DND-41 (cell line): ENCODE results near the gene SLC22A17.

ENCODE experiments used
- ATAC-seq: fragments of 200-7000 bp; cut with Tn5 transposase; 3 replicates; pipeline ENCODE4 v1.9.1; 2021; ENCODE audit warnings: low read depth; ENCODE audit not compliant: insufficient read depth
- DNase-seq: peaks from one replicate; pipeline ENCODE4 v3.0.0-alpha.2; 2020
- H2AFZ ChIP-seq: 2 replicates; pipeline ENCODE4 v1.6.0; 2012; ENCODE audit warnings: low read depth, low read length
- H3K27ac ChIP-seq: 2 replicates; pipeline ENCODE4 v1.5.1; 2012; ENCODE audit warnings: low read length, inconsistent platforms
- H3K27me3 ChIP-seq: fragments of 200-600 bp; sonication (generic); 2 replicates; pipeline ENCODE4 v1.6.0; 2012; ENCODE audit warnings: low read length, mild to moderate bottlenecking, inconsistent platforms; ENCODE audit not compliant: insufficient read depth, poor library complexity
- H3K36me3 ChIP-seq: 2 replicates; pipeline ENCODE4 v1.5.1; 2012; ENCODE audit warnings: low read length, inconsistent platforms; ENCODE audit not compliant: insufficient read depth
- H3K4me1 ChIP-seq: 2 replicates; pipeline ENCODE4 v1.5.1; 2012; ENCODE audit warnings: mild to moderate bottlenecking, low read length; ENCODE audit not compliant: insufficient read depth
- H3K4me2 ChIP-seq: 2 replicates; pipeline ENCODE4 v1.6.0; 2012; ENCODE audit warnings: mild to moderate bottlenecking, moderate library complexity, low read length, inconsistent platforms; ENCODE audit not compliant: insufficient read depth
- H3K4me3 ChIP-seq, 2 experiments: fragments of 200-600 bp in 1 of 2; shearing (Covaris generic) in 1 of 2; 2 replicates each; pipeline ENCODE4 v1.5.1; 2012 to 2016; ENCODE audit warnings: inconsistent platforms in 2 of 2, low read length in 2 of 2, mild to moderate bottlenecking in 2 of 2, low read depth in 1 of 2, moderate library complexity in 1 of 2
- H3K79me2 ChIP-seq: 2 replicates; pipeline ENCODE4 v1.6.0; 2012; ENCODE audit warnings: low read length, inconsistent platforms; ENCODE audit not compliant: insufficient read depth
- H3K9ac ChIP-seq: 2 replicates; pipeline ENCODE4 v1.6.0; 2012; ENCODE audit warnings: low read depth, mild to moderate bottlenecking, inconsistent platforms, low read length, moderate library complexity
- H3K9me3 ChIP-seq: 2 replicates; pipeline ENCODE4 v1.5.1; 2012; ENCODE audit warnings: low read length, moderate library complexity, mild to moderate bottlenecking, inconsistent platforms; ENCODE audit not compliant: insufficient read depth, severe bottlenecking
- H4K20me1 ChIP-seq: 2 replicates; pipeline ENCODE4 v1.6.0; 2012; ENCODE audit warnings: low read length; ENCODE audit not compliant: insufficient read depth
- EZH2 ChIP-seq: IDR thresholded peaks from 3 replicates; pipeline ENCODE4 v1.6.1; 2012; ENCODE audit warnings: borderline replicate concordance, low read depth, mild to moderate bottlenecking, moderate library complexity, low read length, inconsistent platforms; ENCODE audit not compliant: severe bottlenecking
- TF ChIP-seq, protein P1 (sequence below): IDR thresholded peaks from 2 replicates; pipeline ENCODE4 v1.5.1; 2012; ENCODE audit warnings: borderline replicate concordance, low read length, moderate library complexity, mild to moderate bottlenecking; ENCODE audit not compliant: poor library complexity, severe bottlenecking; ENCODE audit errors: extremely low read depth

SLC22A17 gene

DNA sequence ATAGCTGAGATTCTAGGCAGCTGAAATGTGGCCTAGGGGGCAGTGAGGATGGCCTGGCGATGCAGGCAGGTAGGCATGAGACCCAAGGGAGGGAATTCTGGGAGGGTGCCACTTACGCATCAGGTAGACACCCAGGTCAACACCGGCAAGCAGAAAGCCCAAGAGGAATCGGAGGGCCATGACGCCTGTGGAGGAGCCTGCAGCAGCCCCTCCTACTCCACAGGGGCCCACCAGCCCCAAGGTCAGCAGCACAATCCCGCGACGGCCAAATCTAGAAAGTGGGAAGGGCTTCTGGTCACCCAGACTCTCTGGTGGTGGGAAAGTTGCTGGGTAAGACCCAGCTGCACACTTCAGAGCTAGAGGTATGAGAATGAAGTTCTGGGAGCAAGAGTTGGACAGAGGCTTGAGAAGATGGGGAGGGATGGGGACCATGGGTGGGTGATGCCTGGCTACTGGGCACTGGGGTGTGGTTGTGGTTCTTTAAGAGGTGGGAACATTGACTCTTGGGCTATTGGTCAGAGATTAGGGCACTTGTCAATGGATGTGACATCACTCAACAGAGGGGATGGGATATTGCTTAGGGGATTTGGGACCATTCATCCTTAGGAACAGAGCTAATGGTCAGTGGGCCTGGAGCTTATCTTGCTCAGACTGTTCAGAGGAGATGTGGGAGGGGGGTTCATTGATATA lies 3.4 kb downstream of the SLC22A17 start:
- H3K4me3 ChIP-seq, result no peak overlapping the region
- H3K9me3 ChIP-seq, result no peaks in the 10 kb centered on the region
- H3K4me1 ChIP-seq, result no peaks in the 10 kb centered on the region
- no peaks in the 10 kb centered on the region for H4K20me1 ChIP-seq
- H3K36me3 ChIP-seq, result no peaks in the 10 kb centered on the region
- no peak overlapping the region for H3K4me2 ChIP-seq
- no peak overlapping the region for H3K9ac ChIP-seq
- H3K79me2 ChIP-seq, result no peaks in the 10 kb centered on the region
- no peak overlapping the region for H2AFZ ChIP-seq
- H3K27ac ChIP-seq, result no peak overlapping the region
- TF ChIP-seq, protein P1, sequence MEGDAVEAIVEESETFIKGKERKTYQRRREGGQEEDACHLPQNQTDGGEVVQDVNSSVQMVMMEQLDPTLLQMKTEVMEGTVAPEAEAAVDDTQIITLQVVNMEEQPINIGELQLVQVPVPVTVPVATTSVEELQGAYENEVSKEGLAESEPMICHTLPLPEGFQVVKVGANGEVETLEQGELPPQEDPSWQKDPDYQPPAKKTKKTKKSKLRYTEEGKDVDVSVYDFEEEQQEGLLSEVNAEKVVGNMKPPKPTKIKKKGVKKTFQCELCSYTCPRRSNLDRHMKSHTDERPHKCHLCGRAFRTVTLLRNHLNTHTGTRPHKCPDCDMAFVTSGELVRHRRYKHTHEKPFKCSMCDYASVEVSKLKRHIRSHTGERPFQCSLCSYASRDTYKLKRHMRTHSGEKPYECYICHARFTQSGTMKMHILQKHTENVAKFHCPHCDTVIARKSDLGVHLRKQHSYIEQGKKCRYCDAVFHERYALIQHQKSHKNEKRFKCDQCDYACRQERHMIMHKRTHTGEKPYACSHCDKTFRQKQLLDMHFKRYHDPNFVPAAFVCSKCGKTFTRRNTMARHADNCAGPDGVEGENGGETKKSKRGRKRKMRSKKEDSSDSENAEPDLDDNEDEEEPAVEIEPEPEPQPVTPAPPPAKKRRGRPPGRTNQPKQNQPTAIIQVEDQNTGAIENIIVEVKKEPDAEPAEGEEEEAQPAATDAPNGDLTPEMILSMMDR, result no peak
- TF ChIP-seq EZH2, result no peak
- DNase-seq (no peak), ATAC-seq (no peak)
- H3K27me3 ChIP-seq, result peaks cover 32% of the 10 kb centered on the region

DNA sequence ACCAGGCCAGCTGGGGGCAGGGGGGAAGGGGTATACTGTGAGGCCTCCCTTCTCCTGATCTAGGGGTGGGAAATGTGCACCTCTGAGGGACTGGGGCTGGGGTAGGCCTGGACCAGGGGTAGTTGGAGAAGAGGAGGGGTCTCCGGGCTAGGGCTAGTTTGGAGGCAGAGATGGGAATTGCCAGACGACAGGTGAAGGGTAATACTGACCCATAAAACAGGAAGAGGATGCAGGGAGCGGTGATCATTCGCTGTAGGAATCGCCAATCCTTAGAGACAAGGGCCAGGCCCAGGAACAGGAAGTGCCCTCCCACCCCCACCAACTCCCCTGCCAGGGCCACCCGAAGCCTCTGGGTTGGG lies 4.4 kb downstream of the SLC22A17 start:
- Histone ChIP-seq H3K4me2 (no peak overlapping the region), H3K79me2 (no peaks in the 10 kb centered on the region), H3K4me3 (no peak overlapping the region), H2AFZ (no peak overlapping the region), H4K20me1 (no peaks in the 10 kb centered on the region), H3K4me1 (no peaks in the 10 kb centered on the region), H3K27ac (no peak overlapping the region), H3K27me3 (peaks cover 25% of the 10 kb centered on the region), H3K36me3 (no peaks in the 10 kb centered on the region), H3K9me3 (no peaks in the 10 kb centered on the region), H3K9ac (no peak overlapping the region)
- DNase-seq (no peak), ATAC-seq (no peak)
- no peak for TF ChIP-seq EZH2
- TF ChIP-seq, protein P1, result no peak

DNA sequence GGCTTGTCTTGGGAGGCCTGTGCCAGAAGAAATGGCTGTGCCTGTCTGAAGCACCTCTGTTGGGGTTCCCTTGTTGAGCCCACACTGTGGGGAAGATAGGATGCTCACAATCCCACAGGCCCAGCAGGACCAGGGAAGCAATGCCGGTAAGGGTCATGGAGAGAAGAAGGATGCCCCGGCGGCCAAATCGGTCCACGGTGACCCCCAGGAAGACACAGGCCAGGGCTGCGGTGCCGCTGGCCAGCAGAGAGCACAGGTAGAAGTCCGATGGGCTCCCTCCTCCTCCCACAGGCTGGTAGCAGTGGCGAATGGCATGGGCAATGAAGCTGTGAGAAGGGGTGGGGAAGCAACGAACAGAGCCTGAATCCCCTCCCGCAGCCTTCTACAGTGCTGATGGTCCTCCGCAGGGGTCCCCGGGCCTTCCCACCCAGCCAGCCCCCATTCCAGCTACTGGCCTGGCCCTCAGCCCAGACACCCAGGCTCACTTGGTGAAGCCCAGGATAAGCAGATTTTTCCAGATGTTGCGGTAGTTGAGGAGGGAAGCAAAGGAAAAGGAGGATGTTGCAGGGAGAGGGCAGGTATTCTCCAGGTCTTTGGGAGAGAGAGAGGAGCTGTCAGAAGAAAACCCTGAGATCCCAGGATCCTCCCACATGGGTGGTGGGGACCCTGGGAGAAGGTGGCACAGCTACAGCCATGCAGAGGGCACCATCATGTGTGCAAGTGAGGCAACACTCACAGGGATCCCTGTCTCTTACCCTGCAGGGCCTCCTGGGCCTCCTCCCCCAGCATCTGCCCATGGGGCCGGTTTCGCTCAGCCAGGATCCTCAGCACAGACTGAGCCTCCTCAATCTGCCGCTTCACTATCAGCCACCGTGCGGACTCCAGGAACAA lies 5.0 kb downstream of the SLC22A17 start:
- Histone ChIP-seq H4K20me1 (no peaks in the 10 kb centered on the region), H3K4me1 (no peaks in the 10 kb centered on the region), H3K4me3 (no peak overlapping the region), H3K27me3 (peaks cover 19% of the 10 kb centered on the region), H3K27ac (no peak overlapping the region), H3K9ac (no peak overlapping the region), H3K36me3 (no peaks in the 10 kb centered on the region), H3K4me2 (no peak overlapping the region), H3K79me2 (no peaks in the 10 kb centered on the region), H2AFZ (no peak overlapping the region), H3K9me3 (no peaks in the 10 kb centered on the region)
- TF ChIP-seq, protein P1, result no peak
- no peak for TF ChIP-seq EZH2
- ATAC-seq (no peak), DNase-seq (no peak)
